ENCODE results near the gene MLF2.

The MLF2 gene

GRCh38 chr12:6778574-6779550 is 25.9 kb upstream of the MLF2 start:
- in situ Hi-C loops (cut with MboI; ENCODE audit: low sequenced_read_pairs) = no loop called here

- in situ Hi-C loops (cut with MboI; ENCODE audit: low sequenced_read_pairs) = no loop called here
These were observed 25.3 kb upstream of the MLF2 start for GRCh38 chr12:6778217-6778573.

GRCh38 chr12:6777386-6777785 is 24.4 kb upstream of the MLF2 start:
- in situ Hi-C loops (cut with MboI; ENCODE audit: low sequenced_read_pairs) = no loop called here

- in situ Hi-C loops (cut with MboI; ENCODE audit: low sequenced_read_pairs) = no loop called here
These were observed 22.5 kb upstream of the MLF2 start for GRCh38 chr12:6775185-6776174.

- in situ Hi-C loops (cut with MboI; ENCODE audit: low sequenced_read_pairs) = no loop called here
These were observed 21.6 kb upstream of the MLF2 start for GRCh38 chr12:6774499-6775062.

- in situ Hi-C loops (cut with MboI; ENCODE audit: low sequenced_read_pairs) = no loop called here
These were observed 20.8 kb upstream of the MLF2 start for GRCh38 chr12:6773590-6774351.

GRCh38 chr12:6772726-6773589 is 20.0 kb upstream of the MLF2 start:
- in situ Hi-C loops (cut with MboI; ENCODE audit: low sequenced_read_pairs) = no loop called here

- in situ Hi-C loops (cut with MboI; ENCODE audit: low sequenced_read_pairs) = no loop called here
These were observed 19.4 kb upstream of the MLF2 start, which contains the start of gene LAG3 for GRCh38 chr12:6772331-6772695. LAG3 (plus strand) TSS chr12:6772520; CDS start chr12:6772853, 333 bp downstream.

GRCh38 chr12:6771509-6772330 is 18.8 kb upstream of the MLF2 start:
- in situ Hi-C loops (cut with MboI; ENCODE audit: low sequenced_read_pairs) = no loop called here

GRCh38 chr12:6771091-6771495 is 18.2 kb upstream of the MLF2 start:
- in situ Hi-C loops (cut with MboI; ENCODE audit: low sequenced_read_pairs) = no loop called here

GRCh38 chr12:6770600-6770999 is 17.7 kb upstream of the MLF2 start:
- in situ Hi-C loops (cut with MboI; ENCODE audit: low sequenced_read_pairs) = no loop called here

GRCh38 chr12:6770094-6770493 is 17.2 kb upstream of the MLF2 start:
- in situ Hi-C loops (cut with MboI; ENCODE audit: low sequenced_read_pairs) = no loop called here

- in situ Hi-C loops (cut with MboI; ENCODE audit: low sequenced_read_pairs) = no loop called here
These were observed 16.7 kb upstream of the MLF2 start for GRCh38 chr12:6769666-6770065.

- in situ Hi-C loops (cut with MboI; ENCODE audit: low sequenced_read_pairs) = no loop called here
These were observed 16.0 kb upstream of the MLF2 start for GRCh38 chr12:6768990-6769389.

GRCh38 chr12:6768437-6768914 is 15.5 kb upstream of the MLF2 start:
- in situ Hi-C loops (cut with MboI; ENCODE audit: low sequenced_read_pairs) = no loop called here

- in situ Hi-C loops (cut with MboI; ENCODE audit: low sequenced_read_pairs) = no loop called here
These were observed 14.7 kb upstream of the MLF2 start for GRCh38 chr12:6767353-6768319.

GRCh38 chr12:6766651-6767349 is 13.9 kb upstream of the MLF2 start:
- in situ Hi-C loops (cut with MboI; ENCODE audit: low sequenced_read_pairs) = no loop called here

Data from HL-60/S4 treated with phorbol 12-myristate 13-acetate at 8.2 ng/mL for 4 days and 3 days (cell line).